NOMO-1 treated with DMSO at 0.1 percent for 48 hours (cell line): Measurements from ENCODE around the gene CLDND1.
"Not testable (repeated sequence)": the region's sequence is repeated elsewhere in the genome, so short reads cannot be mapped to it uniquely, and the experiment has no call there.

Source experiments
- DNase-seq: peaks from one replicate; lab custom pipeline; 2025; ENCODE audit not compliant: unreplicated experiment; lab: John Stamatoyannopoulos, UW

The CLDND1 gene

DNA sequence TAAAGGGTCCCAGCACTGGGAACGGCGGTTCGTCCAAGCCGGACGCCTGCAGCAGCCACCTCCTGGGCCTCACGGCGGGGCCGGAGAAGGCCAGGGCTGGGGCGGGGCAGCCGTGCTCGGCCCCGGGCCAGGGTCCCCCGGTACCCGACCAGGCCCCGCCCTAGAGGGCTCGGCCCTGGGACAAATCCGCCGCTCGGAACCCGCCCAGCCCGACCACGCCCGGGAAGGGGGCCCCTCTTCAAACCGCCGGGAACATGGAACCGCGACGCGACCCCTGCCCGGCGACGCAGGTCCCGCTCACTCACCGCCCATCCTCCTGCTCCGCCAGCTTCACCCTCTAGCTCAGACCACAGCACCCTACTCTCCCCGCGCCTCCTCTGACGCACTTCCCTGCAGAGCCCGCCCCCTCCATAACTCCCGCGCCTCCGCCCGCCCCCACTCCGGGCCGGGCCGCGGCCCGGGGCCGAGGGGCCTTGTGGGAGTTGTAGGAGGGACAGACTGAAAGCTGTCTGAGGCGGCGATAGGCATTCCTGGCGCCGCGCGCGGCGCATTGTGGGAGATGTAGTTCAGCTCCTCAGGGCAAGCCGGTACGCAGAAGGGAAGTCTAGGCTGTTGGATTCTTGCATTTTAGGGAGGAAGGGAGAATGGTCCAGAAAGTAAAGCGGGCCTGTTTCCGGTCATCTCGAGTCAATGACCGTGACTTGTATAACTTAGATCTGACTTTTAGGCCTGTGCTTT, at the start of gene CLDND1:
Gene CLDND1, minus strand, starts transcription at position 359 of the 738 bp plus-strand sequence. CDS start 1,478 bp downstream, outside the sequence.
- DNase-seq = peak; percentile 90

GRCh38 chr3:98568402-98568801, 45.7 kb upstream of the CLDND1 start:
- no peak for DNase-seq

DNA sequence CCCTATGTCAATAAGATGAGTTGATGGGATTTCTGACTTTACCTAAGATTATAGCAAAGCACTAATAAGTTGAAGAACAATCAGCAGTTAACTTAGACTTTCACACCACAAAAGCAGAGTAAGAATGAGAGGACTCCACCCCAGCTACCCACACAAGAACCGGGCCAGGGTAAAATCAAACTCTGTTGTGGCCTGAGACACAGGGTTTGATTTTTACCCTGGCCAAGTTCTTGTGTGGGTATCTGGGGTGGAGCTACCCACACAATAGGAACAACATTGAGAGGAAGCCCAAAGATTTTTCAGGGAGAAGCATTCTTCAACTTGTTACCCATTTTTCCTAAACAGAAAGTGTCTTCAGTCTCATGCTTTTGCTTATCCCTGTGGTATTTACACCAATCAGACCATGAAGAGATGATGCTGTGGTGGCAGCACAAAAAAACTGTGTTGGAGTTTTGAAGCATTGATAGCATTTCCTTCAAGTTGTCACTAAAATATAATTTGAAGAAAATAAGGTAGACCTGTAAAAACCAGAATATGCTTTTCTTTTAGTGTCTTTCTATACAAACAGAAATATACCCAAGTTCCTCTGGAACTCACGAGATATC, 45.1 kb upstream of the CLDND1 start:
- no peak for DNase-seq

- DNase-seq = no peak
Measured at GRCh38 chr3:98565843-98566242, 43.1 kb upstream of the CLDND1 start.

DNA sequence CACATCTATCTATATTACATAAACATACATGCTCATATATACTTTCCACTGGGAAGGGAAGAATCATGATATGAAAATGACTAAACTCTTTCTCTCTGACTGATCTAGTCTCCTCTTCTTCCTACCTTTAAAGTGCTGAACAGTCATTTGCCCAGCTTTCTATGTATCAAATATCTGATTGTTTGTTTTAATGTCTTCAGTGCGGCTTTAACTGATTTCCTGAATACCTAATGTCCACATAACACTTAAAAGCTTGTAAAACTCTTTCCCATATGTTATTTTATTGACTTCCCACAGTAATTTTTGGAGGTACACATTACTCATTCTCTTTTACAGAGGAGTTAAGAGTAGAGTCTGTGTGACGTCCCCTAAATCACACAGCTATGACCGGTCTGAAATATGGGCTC, 42.5 kb upstream of the CLDND1 start:
- DNase-seq = no peak

DNA sequence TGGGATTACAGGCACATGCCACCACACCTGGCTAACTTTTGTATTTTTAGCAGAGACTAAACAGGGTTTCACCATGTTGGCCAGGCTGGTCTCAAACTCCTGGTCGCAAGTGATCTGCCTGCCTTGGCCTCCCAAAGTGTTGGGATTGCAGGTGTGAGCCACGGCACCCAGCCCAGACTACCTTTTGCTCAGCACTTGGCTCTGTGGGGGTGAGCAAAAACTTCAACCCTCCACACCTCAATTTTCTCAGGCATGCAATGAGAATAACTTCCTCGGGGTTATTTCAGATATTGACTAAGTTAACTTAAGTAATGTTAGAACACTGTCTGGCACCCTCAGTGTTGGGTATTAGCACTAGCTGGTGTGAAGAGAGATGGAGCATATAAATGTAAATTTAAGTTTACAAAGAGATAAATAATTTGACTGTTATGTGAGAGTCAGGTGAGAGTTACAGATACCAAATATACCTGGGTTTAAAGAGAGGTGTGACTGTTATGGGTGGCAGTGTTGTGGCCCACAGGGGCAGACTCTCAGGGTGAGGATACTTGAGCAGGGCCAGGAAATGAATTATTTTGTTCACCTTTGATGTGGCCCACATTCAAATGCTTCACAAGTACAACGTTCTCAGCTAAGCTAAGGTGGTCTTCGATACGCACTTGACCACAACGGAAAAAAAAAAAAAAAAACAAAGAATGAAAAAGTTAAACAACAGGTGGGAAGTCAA, 41.7 kb upstream of the CLDND1 start:
- no peak for DNase-seq

DNA sequence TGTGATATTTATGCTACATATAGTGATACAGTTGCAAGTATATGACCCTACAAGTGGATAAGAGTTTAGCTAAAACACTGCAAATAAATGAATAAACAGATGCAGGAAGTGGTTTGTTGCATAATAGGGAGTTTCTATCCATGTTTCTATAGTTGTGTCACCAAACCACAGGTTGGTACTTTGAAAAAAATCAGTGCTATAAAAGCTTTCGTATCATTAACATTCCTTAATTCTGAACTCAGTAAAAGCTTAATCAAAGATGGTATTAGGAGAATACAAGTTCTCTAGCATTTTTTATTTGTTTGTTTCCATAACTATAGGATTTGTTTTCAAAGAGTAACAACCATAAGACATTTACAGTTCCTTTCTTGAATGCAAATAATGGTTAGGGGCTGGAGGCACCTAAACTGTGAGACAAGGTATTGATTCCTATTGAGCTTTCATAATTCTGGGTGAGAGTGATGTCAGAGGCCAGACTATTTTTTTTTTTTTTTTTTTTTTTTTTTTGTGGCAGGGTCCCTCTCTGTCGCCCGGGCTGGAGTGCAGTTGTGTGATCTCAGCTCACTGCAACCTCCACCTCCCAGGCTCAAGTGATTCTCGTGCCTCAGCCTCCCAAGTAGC, 41.1 kb upstream of the CLDND1 start:
- DNase-seq = peak; percentile 63

DNA sequence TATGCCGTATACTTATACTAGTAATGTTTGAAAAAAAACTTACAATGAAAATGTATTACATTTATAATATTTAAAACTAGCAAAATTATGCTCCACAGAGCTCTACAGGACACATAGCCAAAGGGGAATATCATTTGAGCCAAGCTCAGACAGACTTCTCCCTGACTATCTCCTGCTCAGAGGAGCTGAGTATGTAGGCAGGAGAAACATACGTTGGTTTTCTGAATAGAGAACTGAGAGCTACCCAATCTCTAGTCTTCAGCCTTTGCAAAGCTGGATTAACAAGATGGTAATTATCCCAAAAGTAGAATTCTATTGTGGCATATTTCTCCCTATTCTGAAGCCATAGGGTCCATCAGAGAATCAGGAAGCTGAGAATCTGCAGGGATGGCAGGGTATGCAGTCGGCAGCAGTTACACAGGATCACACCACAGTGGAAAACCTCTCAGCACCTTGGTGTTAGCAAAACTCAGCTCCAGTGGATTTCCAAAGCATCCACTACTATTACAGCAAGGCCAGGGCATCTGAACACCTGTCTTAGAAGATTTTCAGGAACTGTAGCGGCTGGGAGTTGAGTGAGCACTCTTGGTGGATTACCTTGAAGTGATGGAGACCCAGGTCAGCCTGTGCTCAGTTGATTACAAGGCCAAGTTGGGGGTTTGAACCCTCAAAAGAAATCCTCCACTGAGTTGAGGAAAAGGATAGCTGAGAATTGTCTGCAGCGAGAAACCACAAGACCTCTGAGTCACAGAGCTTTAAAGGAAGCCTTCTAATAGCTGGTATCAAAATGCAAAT, 39.2 kb upstream of the CLDND1 start:
- DNase-seq = peak; percentile 24

- DNase-seq = no peak
Measured at GRCh38 chr3:98560911-98561310, 38.2 kb upstream of the CLDND1 start.

GRCh38 chr3:98559769-98560168, 37.1 kb upstream of the CLDND1 start:
- DNase-seq = not testable (repeated sequence)

DNA sequence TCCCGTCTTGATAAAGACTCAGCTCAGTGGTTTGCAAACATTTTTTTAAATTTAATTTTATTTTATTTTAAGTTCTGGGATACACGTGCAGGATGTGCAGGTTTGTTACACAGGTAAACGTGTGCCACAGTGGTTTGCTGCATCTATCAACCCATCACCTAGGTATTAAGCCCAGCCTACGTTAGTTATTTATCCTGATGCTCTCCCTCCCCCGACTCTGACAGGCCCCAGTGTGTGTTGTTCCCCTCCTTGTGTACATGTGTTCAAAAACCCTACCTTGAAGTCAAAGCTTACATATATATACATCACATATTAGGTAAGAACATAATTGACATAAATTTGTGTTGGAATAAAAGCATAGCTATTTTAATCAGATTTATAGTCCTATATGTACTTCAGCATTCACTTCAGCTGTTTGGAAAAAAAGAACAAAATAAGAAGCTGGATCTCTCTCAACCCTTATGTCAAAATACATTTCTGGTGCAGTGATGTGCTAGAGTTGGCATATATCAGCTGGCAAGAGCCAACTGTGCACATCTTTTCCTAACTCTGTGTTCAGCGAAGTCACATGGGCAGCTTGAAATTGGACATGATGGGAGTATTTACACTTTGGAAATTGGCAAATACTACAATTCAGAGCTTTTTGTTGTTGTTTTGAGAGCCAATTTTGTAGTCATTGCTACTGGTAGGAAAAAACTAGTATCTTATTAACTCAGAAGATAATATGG, 35.6 kb upstream of the CLDND1 start:
- no peak for DNase-seq

DNA sequence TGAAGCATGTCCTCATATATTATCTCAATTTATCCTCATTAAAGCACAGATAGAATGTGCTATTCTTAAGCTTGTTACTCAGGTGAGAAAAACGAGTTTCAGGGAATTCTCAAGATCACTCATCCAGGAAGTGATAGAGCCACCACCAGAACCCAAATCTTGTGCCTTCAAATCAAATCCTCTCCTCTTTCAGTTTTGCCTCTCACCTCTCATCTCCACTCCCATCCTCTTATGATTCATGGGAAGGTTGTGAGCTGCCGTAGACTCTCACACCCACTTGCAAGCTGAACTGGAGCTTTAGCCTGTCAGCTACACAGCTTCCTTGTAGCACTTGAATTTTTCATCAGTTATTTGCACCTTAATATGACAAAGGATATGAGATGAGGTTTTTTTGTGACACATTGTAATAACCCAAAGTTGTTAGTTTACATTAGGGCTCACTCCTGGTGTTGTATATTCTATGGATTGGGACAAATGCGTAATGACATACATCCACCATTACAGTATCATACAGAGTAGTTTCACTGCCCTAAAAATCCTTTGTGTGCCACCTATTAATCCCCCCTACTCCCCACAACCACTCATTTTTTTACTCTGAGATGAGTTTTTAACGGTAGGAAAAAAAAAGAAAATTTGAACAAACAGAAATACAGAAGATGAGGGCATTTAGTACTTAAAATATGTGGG, 34.8 kb upstream of the CLDND1 start:
- DNase-seq = no peak

GRCh38 chr3:98556164-98557130, 33.7 kb upstream of the CLDND1 start:
- peak; percentile 60 for DNase-seq

DNA sequence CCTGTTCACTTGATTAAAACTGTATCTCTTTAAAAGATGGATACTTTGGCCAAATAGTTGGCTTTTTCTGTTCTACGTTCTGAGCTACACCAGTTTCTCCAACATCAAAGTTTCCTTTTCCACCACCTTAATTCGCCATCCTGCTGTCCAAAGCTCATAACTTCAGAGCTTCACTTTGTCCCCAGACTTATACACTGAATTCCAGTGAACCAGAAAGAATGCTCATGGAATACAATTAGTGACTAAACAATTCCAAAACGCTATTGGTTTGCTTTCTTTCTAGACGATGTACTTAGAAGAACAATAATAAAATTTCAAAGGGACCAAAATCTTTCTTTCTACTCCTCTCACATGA, 32.3 kb upstream of the CLDND1 start:
- no peak for DNase-seq

DNA sequence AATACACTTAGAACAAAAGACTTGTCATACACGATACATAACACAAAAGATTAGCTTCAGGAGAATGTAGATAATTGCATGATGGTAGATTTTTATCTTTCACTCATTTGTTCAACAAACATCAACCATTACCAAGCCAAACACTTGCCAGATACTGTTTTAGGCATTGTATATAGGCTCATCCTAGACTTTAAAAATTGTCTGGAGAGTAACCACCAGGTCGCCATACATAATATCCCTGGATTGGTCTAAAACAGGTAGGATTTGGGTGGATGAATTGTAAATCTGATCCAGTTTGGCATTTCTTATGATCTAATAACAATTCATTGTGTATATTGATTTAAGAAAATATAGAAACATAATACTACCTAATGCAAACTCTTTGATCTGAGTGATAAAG, 31.9 kb upstream of the CLDND1 start:
- DNase-seq = no peak

GRCh38 chr3:98553753-98554152, 31.1 kb upstream of the CLDND1 start:
- DNase-seq = peak; percentile 90

- DNase-seq = no peak
Measured at GRCh38 chr3:98553021-98553563, 30.4 kb upstream of the CLDND1 start.
